NK-92 treated with Interleukin-12 subunit alpha and Interleukin-12 subunit beta, amount 100 ng/mL, for 24 hours (cell line): ENCODE data around the gene PNPLA7.

Source experiments
- DNase-seq: peaks from one replicate; lab custom pipeline; 2025; lab: John Stamatoyannopoulos, UW

The PNPLA7 gene

GRCh38 chr9:137434498-137435380 lies 115.5 kb downstream of the PNPLA7 start:
- DNase-seq: no peak

DNA sequence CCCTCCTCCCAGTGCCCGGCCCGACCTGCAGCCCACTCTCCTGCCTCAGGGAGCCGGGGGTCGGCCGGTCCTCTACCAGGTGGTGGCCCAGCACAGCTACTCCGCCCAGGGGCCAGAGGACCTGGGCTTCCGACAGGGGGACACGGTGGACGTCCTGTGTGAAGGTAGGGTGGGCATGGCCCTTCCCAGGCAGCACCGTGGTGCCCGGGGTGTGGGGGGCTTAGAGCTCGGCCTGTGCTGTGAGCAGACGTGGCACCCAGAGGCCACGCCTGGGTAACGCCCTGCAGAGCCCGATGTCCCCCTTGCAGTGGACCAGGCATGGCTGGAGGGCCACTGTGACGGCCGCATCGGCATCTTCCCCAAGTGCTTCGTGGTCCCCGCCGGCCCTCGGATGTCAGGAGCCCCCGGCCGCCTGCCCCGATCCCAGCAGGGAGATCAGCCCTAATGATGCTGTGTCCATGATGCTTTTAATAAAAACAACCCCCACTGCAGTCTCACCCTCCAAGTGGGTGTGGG lies 116.2 kb downstream of the PNPLA7 start:
- no peak for DNase-seq

DNA sequence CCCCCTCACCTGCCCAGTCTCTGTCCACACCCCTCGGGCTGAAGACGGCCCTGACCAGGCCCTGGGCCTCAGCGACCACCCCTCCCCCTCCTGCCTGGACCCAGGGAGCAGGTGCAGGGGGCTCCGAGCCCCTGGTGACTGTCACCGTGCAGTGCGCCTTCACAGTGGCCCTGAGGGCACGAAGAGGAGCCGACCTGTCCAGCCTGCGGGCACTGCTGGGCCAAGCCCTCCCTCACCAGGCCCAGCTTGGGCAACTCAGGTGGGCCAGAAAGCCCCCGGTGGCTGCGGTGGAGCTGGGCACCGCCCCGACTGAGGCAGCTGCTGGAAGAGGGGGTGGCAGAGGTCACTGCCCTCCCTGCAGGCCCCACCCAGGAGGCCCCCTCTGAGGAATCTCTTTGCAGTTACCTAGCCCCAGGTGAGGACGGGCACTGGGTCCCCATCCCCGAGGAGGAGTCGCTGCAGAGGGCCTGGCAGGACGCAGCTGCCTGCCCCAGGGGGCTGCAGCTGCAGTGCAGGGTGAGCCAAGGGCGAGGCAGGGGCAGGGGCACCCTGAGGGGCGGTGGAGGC lies 116.8 kb downstream of the PNPLA7 start:
- no peak for DNase-seq

DNA sequence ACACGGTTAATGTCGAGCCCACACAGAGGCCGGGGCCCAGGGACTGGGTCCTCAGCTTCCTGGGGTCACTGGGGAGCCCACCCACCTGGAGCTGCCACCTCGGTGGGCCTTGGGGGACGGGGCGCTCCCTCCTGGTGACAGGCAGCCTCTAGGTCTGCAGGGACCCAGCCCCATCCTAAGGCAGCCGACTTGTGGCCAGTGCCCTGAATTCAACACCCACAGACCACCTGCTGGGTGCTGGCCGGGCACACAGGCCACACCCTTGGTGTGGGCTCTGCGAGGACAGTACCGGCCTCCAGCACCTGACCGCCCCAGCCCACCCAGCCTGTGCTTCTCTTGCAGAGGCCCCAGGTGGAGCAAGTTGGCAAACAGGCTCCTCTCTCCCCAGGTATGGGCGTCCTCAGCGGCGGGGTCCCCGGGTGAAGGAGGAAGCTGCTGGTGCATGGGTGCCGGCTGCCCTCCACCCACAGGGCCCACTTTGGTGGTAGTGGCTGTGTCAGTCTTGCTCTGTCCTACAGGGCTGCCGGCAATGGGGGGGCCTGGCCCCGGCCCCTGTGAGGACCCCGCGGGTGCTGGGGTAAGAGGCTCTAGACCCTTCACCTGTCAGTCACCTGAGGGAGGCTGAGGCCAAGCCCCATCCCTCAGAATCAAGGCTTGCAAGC lies 117.4 kb downstream of the PNPLA7 start:
- no peak for DNase-seq

DNA sequence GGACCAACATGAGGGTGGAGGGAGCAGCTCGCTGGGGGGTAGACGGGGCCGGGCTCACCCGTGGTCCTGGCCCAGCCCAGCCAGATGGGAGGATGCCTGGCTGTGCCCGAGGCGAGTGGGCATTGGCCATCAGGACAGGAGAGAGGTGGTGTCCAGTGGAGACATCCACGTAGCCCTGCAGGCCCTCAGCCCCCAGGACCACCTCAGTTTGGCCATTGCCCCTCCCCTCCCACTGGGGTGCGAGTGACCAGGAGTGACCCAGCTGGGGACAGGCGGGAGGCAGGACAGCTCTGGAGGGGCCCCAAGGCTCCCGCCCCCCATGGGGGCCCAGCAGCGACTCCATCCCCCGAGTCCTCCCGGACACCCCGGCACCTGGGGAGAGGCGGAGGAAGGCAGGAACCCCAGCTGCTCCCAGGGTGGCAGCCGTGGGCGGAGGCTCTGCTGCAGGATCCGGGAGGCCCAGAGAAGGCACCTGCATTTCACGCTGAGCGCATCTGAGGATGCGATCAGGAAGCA lies 118.7 kb downstream of the PNPLA7 start:
- DNase-seq: no peak

GRCh38 chr9:137430723-137431415 lies 119.3 kb downstream of the PNPLA7 start:
- DNase-seq: no peak

DNA sequence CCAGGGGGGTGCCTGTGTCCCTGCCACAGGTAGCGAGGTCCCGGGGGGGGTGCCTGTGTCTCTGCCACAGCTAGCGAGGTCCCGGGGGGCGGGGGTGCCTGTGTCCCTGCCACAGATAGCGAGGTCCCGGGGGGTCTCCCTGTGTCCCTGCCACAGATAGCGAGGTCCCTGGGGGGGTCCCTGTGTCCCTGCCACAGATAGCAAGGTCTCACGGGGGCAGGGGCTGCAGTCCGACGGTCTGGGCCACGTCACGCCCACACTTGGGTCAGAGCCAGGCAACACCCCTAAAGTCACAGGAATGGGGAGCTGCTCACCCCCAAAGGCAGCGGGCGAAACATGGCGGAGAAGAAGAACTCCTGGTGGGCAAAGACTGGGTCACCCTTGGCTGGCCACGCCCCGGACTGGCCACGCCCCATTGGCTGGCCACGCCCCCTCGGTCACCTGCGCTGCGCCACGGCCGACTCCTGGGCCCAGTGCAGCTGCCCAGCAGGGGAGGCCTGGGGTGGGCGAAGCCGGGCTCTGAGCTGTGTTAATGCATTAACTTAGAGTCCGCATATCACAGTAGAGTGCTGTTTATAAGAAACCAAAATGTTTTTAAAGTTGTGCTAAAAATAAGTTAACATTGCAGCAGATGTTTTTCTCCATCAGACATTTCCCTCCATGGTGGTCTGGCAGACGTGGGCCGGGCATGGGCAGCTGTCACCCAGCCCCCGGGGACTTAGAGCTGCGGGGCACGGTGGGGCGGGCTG lies 120.1 kb downstream of the PNPLA7 start:
- DNase-seq: no peak

- no peak for DNase-seq
Observed at GRCh38 chr9:137429546-137429890, 120.7 kb downstream of the PNPLA7 start.

- DNase-seq: no peak
Observed at GRCh38 chr9:137428841-137429545, 121.2 kb downstream of the PNPLA7 start.

DNA sequence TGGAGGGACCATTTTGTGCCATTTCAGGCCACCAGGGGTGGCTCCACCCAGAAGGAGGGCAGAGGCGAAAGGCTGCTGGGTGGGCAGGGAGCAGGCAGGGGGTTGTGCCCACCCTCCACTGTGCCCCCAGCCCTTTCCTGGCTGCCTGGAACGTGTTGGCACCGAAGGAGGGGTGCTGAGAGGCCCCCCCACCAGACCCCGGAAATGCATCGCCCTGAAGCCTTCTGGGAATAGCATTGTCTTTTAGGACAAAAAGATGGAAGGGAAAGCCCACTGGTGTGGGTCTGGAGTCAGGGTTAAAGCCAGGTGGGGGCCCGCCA lies 121.9 kb downstream of the PNPLA7 start:
- no peak for DNase-seq

DNA sequence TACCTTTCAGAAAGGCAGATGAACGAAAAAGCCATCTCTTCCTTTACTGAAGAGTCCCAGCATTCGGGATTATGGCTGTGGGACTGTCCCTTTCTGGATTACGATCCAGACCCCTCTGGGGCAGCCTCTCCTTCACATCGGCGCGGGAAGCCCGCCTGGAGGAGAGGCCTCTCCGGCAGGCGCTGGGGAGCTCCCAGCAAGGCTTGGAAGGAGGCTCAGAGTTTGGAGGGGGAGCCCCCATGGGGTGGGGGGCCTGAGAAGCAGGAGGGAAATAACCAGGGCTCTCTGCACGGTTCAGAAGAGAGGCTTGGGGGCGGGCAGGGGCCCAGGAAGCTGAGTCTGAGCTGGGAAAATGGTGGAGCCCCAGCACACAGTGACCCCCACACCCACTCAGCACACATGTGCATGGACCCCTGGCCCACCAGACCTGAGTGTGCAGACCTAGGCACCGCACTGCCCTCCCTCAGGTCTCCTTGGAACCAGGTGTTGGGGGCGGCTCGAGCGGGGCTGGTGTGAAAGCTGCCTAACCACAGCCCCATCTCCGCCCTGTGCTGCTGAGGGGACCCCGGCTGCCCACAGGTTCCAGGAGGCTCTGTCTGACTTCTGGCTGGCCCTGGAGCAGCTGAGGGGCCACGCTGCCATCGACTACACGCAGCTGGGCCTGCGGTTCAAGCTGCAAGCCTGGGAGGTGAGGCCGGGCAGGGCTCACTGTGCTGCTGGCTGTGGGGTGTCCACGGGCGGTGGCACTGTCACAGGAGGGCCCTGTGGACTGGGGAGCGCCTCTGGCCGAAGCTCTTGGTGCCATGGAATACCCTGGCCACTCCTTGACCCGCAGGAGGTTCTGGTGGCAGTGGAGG lies 122.5 kb downstream of the PNPLA7 start:
- no peak for DNase-seq

GRCh38 chr9:137426018-137426681 lies 124.1 kb downstream of the PNPLA7 start:
- DNase-seq: no peak

GRCh38 chr9:137423514-137424291 lies 126.5 kb downstream of the PNPLA7 start:
- no peak for DNase-seq

DNA sequence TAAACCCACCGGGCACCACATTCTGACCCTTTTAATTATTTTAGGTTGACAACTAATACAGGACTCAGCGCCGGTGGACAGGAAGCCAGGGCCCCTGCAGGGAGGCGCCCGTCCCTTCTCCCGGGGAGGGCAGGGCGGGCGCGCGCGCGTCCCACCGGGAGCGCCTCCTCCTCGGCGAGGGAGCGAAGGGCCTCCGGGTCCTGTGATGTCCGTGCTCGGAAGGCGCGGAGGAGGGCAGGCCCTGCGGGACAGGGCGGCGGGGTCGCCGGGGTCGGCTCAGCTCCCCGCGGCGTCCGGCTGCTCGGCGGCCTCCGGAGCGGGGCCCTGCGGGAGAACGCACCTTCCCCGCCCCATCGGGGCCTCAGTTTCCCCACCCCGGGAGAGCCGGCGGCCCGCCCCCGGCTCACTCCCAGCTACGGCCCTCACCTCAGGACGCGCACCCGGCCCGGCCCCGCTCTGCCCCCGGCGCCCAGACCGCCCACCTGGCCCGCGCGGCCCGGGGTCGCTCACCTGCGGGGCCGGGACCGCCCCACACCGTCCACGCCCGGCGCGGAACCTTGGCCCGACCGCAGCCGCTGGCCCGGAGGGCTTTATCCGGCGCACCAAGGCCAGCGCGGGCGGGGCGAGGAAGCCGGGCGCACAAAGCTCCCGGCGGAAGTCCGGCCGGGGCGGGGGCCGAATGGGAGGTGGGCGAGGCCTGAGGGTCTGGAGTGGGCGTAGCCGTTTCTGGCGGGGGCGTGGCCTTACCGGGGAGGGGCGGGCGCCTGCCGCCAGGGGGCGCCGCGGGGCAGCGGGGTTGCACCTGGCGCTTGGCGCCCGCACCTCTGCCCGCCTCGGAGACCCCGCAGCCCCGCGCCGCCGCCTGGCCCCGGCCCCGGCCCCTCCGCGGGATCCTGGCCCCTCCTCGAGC lies 127.3 kb downstream of the PNPLA7 start, which contains the start of the genes EXD3 and NOXA1:
Gene EXD3 (minus strand): TSS at position 559 of the 910 bp plus-strand sequence. CDS start 27,805 bp downstream, outside the sequence.
Gene NOXA1 (plus strand): TSS at position 790 of the 910 bp plus-strand sequence. CDS start 137 bp downstream, outside the sequence.
- peak; percentile 80 for DNase-seq

DNA sequence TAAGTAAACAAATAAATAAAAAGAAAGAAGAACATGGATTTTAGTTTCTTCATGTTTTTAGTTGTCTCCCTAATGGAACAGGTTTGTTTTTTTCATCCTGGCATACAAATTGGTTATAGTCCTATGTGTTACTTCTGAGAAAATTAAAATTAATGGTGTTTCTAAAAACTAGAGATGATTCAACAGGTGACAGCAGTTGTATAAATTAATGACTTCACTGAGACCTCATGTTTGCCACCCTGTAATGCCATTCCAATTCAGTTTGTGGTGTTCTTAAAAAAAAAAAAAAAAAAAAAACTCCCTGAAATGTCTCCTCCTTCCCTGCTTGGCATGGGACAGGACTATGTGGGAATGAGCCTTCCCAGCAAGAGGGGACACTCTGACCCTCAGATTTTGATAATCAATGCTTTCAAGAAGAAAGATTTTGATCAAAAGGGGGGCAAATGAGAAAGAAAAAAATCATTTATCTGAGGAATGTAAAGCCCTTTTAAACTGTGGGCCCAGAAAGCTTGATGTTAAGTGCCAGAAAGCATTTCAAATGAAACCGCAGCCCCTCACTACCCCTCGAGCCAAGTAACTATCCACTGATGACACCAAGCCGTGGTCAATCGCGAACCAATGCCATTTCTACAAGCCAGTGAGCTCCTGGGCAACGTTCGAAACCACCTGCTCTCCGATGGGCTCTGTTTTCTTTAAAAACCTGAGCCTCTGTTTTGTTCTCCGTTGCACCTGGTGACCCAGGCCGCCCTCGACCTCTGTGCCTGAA lies 128.2 kb downstream of the PNPLA7 start:
- DNase-seq: no peak
